GM12891 (cell line): ENCODE results near the gene SNAPC2.

Experiments used
- POLR2A ChIP-seq: IDR thresholded peaks from 2 replicates; pipeline ENCODE4 v1.6.1; 2011; ENCODE audit warnings: low read depth, low read length, control low read depth
- POLR2AphosphoS5 ChIP-seq: IDR thresholded peaks from 2 replicates; pipeline ENCODE4 v1.6.1; 2011; ENCODE audit warnings: low read depth, low read length, control low read depth
- SPI1 ChIP-seq: IDR thresholded peaks from 2 replicates; pipeline ENCODE4 v1.6.1; 2011; ENCODE audit warnings: low read depth, low read length, control low read depth
- TAF1 ChIP-seq: IDR thresholded peaks from 2 replicates; pipeline ENCODE4 v1.6.1; 2011; ENCODE audit warnings: low read depth, low read length, control low read depth

- TF ChIP-seq POLR2AphosphoS5 (no peak), POLR2A (no peak), TAF1 (no peak), SPI1 (no peak)
These were observed 21.9 kb downstream of the SNAPC2 start for GRCh38 chr19:7941895-7942596.
